IMR-90 (cell line): Measurements from ENCODE around the gene CIAO2A. TPM values are rescaled to one million over a fixed set of nuclear protein-coding genes. Genes with fewer than 3 reads are reported as not detected.

Source experiments
- ATAC-seq: fragments of 200-7000 bp; cut with Tn5 transposase; 2 replicates; pipeline ENCODE4 v1.9.1; 2020; ENCODE audit warnings: low read depth, mild to moderate bottlenecking, moderate library complexity
- BruUV-seq: library from RNA; stranded (reverse); fragments of 400-500 nt; replicated peaks from 2 replicates; lab custom pipeline; 2021; lab: Mats Ljungman, UMichigan
- CTCF ChIA-PET: fragments of 300-600 bp; formaldehyde crosslinking; extraction: SDS; loops from one replicate; lab custom pipeline; 2021; ENCODE audit warnings: antibody characterized with exemption; lab: Yijun Ruan, JAX
- POLR2A ChIA-PET: fragments of 300-600 bp; sonication (Branson Sonifier 250); formaldehyde crosslinking; loops from one replicate; lab custom pipeline; 2022; ENCODE audit warnings: antibody characterized with exemption; ENCODE audit not compliant: unreplicated experiment; lab: Charles Lee
- DNase-seq: peaks from one replicate; pipeline ENCODE4 v3.0.0; 2013
- H2AFZ ChIP-seq: replicated peaks from 2 replicates; pipeline ENCODE3; 2013; ENCODE audit warnings: low read length, mild to moderate bottlenecking; ENCODE audit not compliant: poor library complexity
- H2AK5ac ChIP-seq: 2 replicates; pipeline ENCODE4 v1.6.1; 2013; ENCODE audit warnings: low read depth, low read length, inconsistent platforms
- H2AK9ac ChIP-seq: replicated peaks from 2 replicates; pipeline ENCODE3; 2013; ENCODE audit warnings: mild to moderate bottlenecking, low read depth, low read length, moderate library complexity; ENCODE audit not compliant: poor library complexity
- H2BK120ac ChIP-seq: 2 replicates; pipeline ENCODE4 v1.6.1; 2013; ENCODE audit warnings: low read depth, low read length, inconsistent platforms
- H2BK15ac ChIP-seq: 3 replicates; pipeline ENCODE4 v1.6.1; 2013; ENCODE audit warnings: low read depth, low read length, inconsistent platforms
- H2BK20ac ChIP-seq: 2 replicates; pipeline ENCODE4 v1.6.1; 2013; ENCODE audit warnings: low read depth, mild to moderate bottlenecking, inconsistent platforms, low read length, moderate library complexity
- H2BK5ac ChIP-seq: 2 replicates; pipeline ENCODE4 v1.6.1; 2013; ENCODE audit warnings: mild to moderate bottlenecking, low read depth, low read length, inconsistent platforms; ENCODE audit not compliant: poor library complexity, severe bottlenecking
- H3K14ac ChIP-seq: replicated peaks from 2 replicates; pipeline ENCODE4 v1.6.1; 2013; ENCODE audit warnings: low read depth, low read length, inconsistent platforms
- H3K18ac ChIP-seq: 2 replicates; pipeline ENCODE4 v1.6.1; 2013; ENCODE audit warnings: low read depth, low read length, control low read depth
- H3K23ac ChIP-seq: 2 replicates; pipeline ENCODE4 v1.6.1; 2013; ENCODE audit warnings: low read depth, low read length, inconsistent platforms
- H3K27ac ChIP-seq: 2 replicates; pipeline ENCODE4 v1.5.1; 2013; ENCODE audit warnings: mild to moderate bottlenecking, control low read depth, low read length; ENCODE audit not compliant: insufficient read depth
- H3K27me3 ChIP-seq: 2 replicates; pipeline ENCODE4 v1.6.1; 2013; ENCODE audit warnings: low read length; ENCODE audit not compliant: control insufficient read depth, insufficient read depth
- H3K36me3 ChIP-seq: 2 replicates; pipeline ENCODE4 v1.6.1; 2013; ENCODE audit warnings: low read length, mixed read lengths; ENCODE audit not compliant: control insufficient read depth, insufficient read depth
- H3K4ac ChIP-seq: 2 replicates; pipeline ENCODE4 v1.6.1; 2013; ENCODE audit warnings: low read depth, low read length, inconsistent platforms
- H3K4me1 ChIP-seq: 2 replicates; pipeline ENCODE4 v1.6.1; 2013; ENCODE audit warnings: low read length, mixed read lengths; ENCODE audit not compliant: control insufficient read depth, insufficient read depth
- H3K4me2 ChIP-seq: 2 replicates; pipeline ENCODE4 v1.6.1; 2013; ENCODE audit warnings: low read depth, mild to moderate bottlenecking, control low read depth, low read length, moderate library complexity
- H3K4me3 ChIP-seq: 2 replicates; pipeline ENCODE4 v1.5.1; 2013; ENCODE audit warnings: low read depth, mild to moderate bottlenecking, control low read depth, low read length, moderate library complexity; ENCODE audit not compliant: insufficient read depth
- H3K56ac ChIP-seq: 2 replicates; pipeline ENCODE4 v1.6.1; 2013; ENCODE audit warnings: low read length, inconsistent platforms; ENCODE audit not compliant: insufficient read depth; ENCODE audit errors: extremely low read depth
- H3K79me1 ChIP-seq, 2 experiments: 2 replicates each; pipeline ENCODE4 v1.6.1; 2013; ENCODE audit warnings: low read length in 2 of 2, inconsistent platforms in 1 of 2, low read depth in 1 of 2
- H3K9ac ChIP-seq: 2 replicates; pipeline ENCODE4 v1.6.1; 2013; ENCODE audit warnings: low read depth, low read length, control low read depth
- H3K9me1 ChIP-seq: 2 replicates; pipeline ENCODE4 v1.6.1; 2013; ENCODE audit warnings: low read length, inconsistent platforms; ENCODE audit not compliant: insufficient read depth
- H3K9me3 ChIP-seq: 2 replicates; pipeline ENCODE4 v1.6.1; 2013; ENCODE audit warnings: low read length; ENCODE audit not compliant: control insufficient read depth, insufficient read depth
- H4K20me1 ChIP-seq: 2 replicates; pipeline ENCODE4 v1.6.1; 2013; ENCODE audit warnings: low read length, inconsistent platforms; ENCODE audit not compliant: insufficient read depth
- H4K5ac ChIP-seq: 2 replicates; pipeline ENCODE4 v1.6.1; 2013; ENCODE audit warnings: mild to moderate bottlenecking, low read depth, low read length, control low read depth
- H4K8ac ChIP-seq, 2 experiments: 2 replicates each; pipeline ENCODE4 v1.6.1; 2013; ENCODE audit warnings: low read depth in 2 of 2, low read length in 2 of 2, control low read depth in 1 of 2, inconsistent platforms in 1 of 2
- H4K91ac ChIP-seq: 2 replicates; pipeline ENCODE4 v1.6.1; 2013; ENCODE audit warnings: low read depth, low read length, inconsistent platforms; ENCODE audit not compliant: insufficient read depth
- BHLHE40 ChIP-seq: fragments of 150-350 bp; IDR thresholded peaks from 2 replicates; pipeline ENCODE4 v1.6.1; 2016; ENCODE audit warnings: mild to moderate bottlenecking, low read depth, low read length
- CEBPB ChIP-seq: IDR thresholded peaks from 2 replicates; pipeline ENCODE4 v1.6.1; 2012; ENCODE audit warnings: low read depth, low read length, improper control_type of control experiment
- CHD1 ChIP-seq: IDR thresholded peaks from 2 replicates; pipeline ENCODE4 v1.6.1; 2012; ENCODE audit warnings: low read depth, low read length, improper control_type of control experiment
- ELK1 ChIP-seq: fragments of 150-350 bp; IDR thresholded peaks from 2 replicates; pipeline ENCODE4 v1.6.1; 2016; ENCODE audit warnings: low read depth, mild to moderate bottlenecking, low read length, moderate library complexity, borderline replicate concordance
- FOS ChIP-seq: fragments of 150-350 bp; IDR thresholded peaks from 2 replicates; pipeline ENCODE4 v1.6.1; 2016; ENCODE audit warnings: low read depth, low read length
- MAFK ChIP-seq: IDR thresholded peaks from 2 replicates; pipeline ENCODE4 v1.6.1; 2012; ENCODE audit warnings: low read depth, low read length, improper control_type of control experiment
- NFE2L2 ChIP-seq: fragments of 150-350 bp; IDR thresholded peaks from 2 replicates; pipeline ENCODE4 v1.6.1; 2016; ENCODE audit warnings: low read depth, mild to moderate bottlenecking, low read length
- POLR2A ChIP-seq: IDR thresholded peaks from 2 replicates; pipeline ENCODE4 v1.6.1; 2012; ENCODE audit warnings: mild to moderate bottlenecking, low read depth, low read length
- RAD21 ChIP-seq: IDR thresholded peaks from 2 replicates; pipeline ENCODE4 v1.6.1; 2012; ENCODE audit warnings: low read length, improper control_type of control experiment
- RCOR1 ChIP-seq: IDR thresholded peaks from 2 replicates; pipeline ENCODE4 v1.6.1; 2012; ENCODE audit warnings: mild to moderate bottlenecking, low read length, improper control_type of control experiment; ENCODE audit not compliant: insufficient replicate concordance
- RFX5 ChIP-seq: IDR thresholded peaks from 2 replicates; pipeline ENCODE4 v1.8.0; 2012; ENCODE audit warnings: low read depth, mild to moderate bottlenecking, low read length, moderate library complexity
- SMC3 ChIP-seq: fragments of 150-350 bp; IDR thresholded peaks from 2 replicates; pipeline ENCODE4 v1.6.1; 2016; ENCODE audit warnings: low read depth, mild to moderate bottlenecking, antibody characterized with exemption, low read length, moderate library complexity
- USF2 ChIP-seq: fragments of 150-350 bp; IDR thresholded peaks from 2 replicates; pipeline ENCODE4 v1.6.1; 2017; ENCODE audit warnings: mild to moderate bottlenecking, antibody characterized with exemption, low read length, low read depth
- WGBS, 2 experiments: methylation state at CpG; one replicate each; pipeline versions ENCODE4 v1.1.5 to v1.1.7; 2013; ENCODE audit warnings: missing lambda C conversion rate in 2 of 2; ENCODE audit not compliant: insufficient read length in 1 of 2; ENCODE audit errors: extremely low coverage in 2 of 2; 5-methylcytosine and 5-hydroxymethylcytosine counted together
- dilution Hi-C: fragments of 300-500 bp; cut with HindIII; formaldehyde crosslinking; loops from one replicate; pipeline ENCODE4 v1.14.3; 2018; ENCODE audit warnings: low sequenced_read_pairs; ENCODE audit not compliant: unreplicated experiment
- in situ Hi-C: fragments of 300-500 bp; cut with MboI; formaldehyde crosslinking; loops from 3 replicates; pipeline ENCODE4 v1.14.3; 2019; ENCODE audit warnings: low sequenced_read_pairs, inconsistent platforms, mixed read lengths
- intact Hi-C: fragments of 100-400 bp; cut with micrococcal nuclease; formaldehyde crosslinking; loops from 2 replicates; pipeline ENCODE4 v1.10.0; 2022
- polyA plus RNA-seq, 3 experiments: library from polyadenylated mRNA; depleted of rRNA; stranded (reverse); fragments of >200 nt; gene quantifications; 2 replicates each; pipeline ENCODE4 v1.2.3, GENCODE V29; 2012; ENCODE audit warnings: low replicate concordance in 1 of 3
- total RNA-seq: library from RNA; depleted of rRNA; stranded (reverse); fragments of >200 nt; gene quantifications from 2 replicates; pipeline ENCODE4 v1.2.3, GENCODE V29; 2012

CIAO2A gene
- total and polyA plus RNA-seq, 2 of the 4 experiments (the other 2 are of a cell fraction) = 36.7 to 38.3 TPM

GRCh38 chr15:64066451-64066850 is 27.2 kb downstream of the CIAO2A start:
- no peak overlapping the region for H2BK5ac ChIP-seq
- dilution Hi-C loops = no loop called here
- peaks cover 2% of the 10 kb centered on the region; the same call in 1 of the 2 replicates for H4K20me1 ChIP-seq
- H3K4ac ChIP-seq = no peak overlapping the region
- POLR2A ChIA-PET = no interaction called here
- no peak overlapping the region for H3K9ac ChIP-seq
- DNase-seq (no peak), ATAC-seq (no peak)
- H3K4me2 ChIP-seq = no peak overlapping the region
- H3K23ac ChIP-seq = no peak overlapping the region
- no peak overlapping the region for H2AFZ ChIP-seq
- no peak overlapping the region for H3K18ac ChIP-seq
- H4K5ac ChIP-seq = no peak overlapping the region
- CTCF ChIA-PET = no interaction called here
- H2BK15ac ChIP-seq = no peak overlapping the region
- no peak overlapping the region for H4K8ac ChIP-seq
- no peaks in the 10 kb centered on the region for H3K79me1 ChIP-seq
- in situ Hi-C loops = loop anchor here (5.0 to 25.0 kb wide), 3 partner anchors 314 to 779 kb away; partner anchors contain the start of gene APH1B
- no peak overlapping the region for H2AK9ac ChIP-seq
- no CpG with 5 or more reads among the region's 1 CpG for WGBS, 2 experiments
- no peak overlapping the region for H3K27ac ChIP-seq
- H3K27me3 ChIP-seq = no peaks in the 10 kb centered on the region
- no peak overlapping the region for H3K56ac ChIP-seq
- H4K91ac ChIP-seq = no peak overlapping the region
- H3K4me3 ChIP-seq = no peak overlapping the region
- H3K4me1 ChIP-seq = peaks cover 3% of the 10 kb centered on the region
- peaks cover under 1% of the 10 kb centered on the region; the same call in 1 of the 2 replicates for H3K9me1 ChIP-seq
- no peaks in the 10 kb centered on the region for H3K36me3 ChIP-seq
- H2BK20ac ChIP-seq = no peak overlapping the region
- intact Hi-C loops = loop anchor here (10.0 kb wide), 1 partner anchor 602 kb away; no protein-coding TSS in a partner anchor
- no peak overlapping the region for H3K14ac ChIP-seq
- BruUV-seq = no TSS peak
- H2BK120ac ChIP-seq = no peak overlapping the region
- TF ChIP-seq FOS (no peak), MAFK (no peak), ELK1 (no peak), CHD1 (no peak), NFE2L2 (no peak), RAD21 (no peak), RFX5 (no peak), POLR2A (no peak), SMC3 (no peak), RCOR1 (no peak), CEBPB (no peak), BHLHE40 (no peak), USF2 (no peak)
- H2AK5ac ChIP-seq = no peak overlapping the region
- no peaks in the 10 kb centered on the region for H3K9me3 ChIP-seq
